CD8-positive, alpha-beta memory T cell (primary cell): Measurements from ENCODE around the gene DCBLD1. TPM values are rescaled to one million over a fixed set of nuclear protein-coding genes. Genes with fewer than 3 reads are reported as not detected.
A peak's percentile ranks its signal among the peaks of the same experiment; 100 is the strongest.

Experiments
- CTCF ChIA-PET: fragments of 350-600 bp; sonication (Branson Sonifier 250); formaldehyde crosslinking; loops from one replicate; lab custom pipeline; 2021; ENCODE audit warnings: antibody characterized with exemption; lab: Charles Lee
- POLR2A ChIA-PET: fragments of 350-600 bp; sonication (Branson Sonifier 250); formaldehyde crosslinking; loops from one replicate; lab custom pipeline; 2021; ENCODE audit warnings: antibody characterized with exemption; lab: Charles Lee
- DNase-seq, 5 donors: peaks; one replicate each; pipeline versions ENCODE4 v3.0.0 to v3.0.0-alpha.2; 2020 to 2022; ENCODE audit warnings: mixed read lengths in 1 of 5
- H3K27ac ChIP-seq: one replicate; pipeline ENCODE4 v1.7.0; 2013; ENCODE audit warnings: low read depth, mild to moderate bottlenecking, low read length, moderate library complexity
- H3K27me3 ChIP-seq: 2 replicates; pipeline ENCODE4 v1.7.0; 2013; ENCODE audit warnings: low read length, mild to moderate bottlenecking; ENCODE audit not compliant: insufficient read depth, poor library complexity, severe bottlenecking
- H3K36me3 ChIP-seq: 2 replicates; pipeline ENCODE4 v1.7.0; 2013; ENCODE audit warnings: mild to moderate bottlenecking, low read length, moderate library complexity; ENCODE audit not compliant: insufficient read depth
- H3K4me1 ChIP-seq: 2 replicates; pipeline ENCODE4 v1.7.0; 2013; ENCODE audit warnings: mild to moderate bottlenecking, low read length, moderate library complexity; ENCODE audit not compliant: insufficient read depth
- H3K4me3 ChIP-seq: 2 replicates; pipeline ENCODE4 v1.7.0; 2013; ENCODE audit warnings: mild to moderate bottlenecking, low read length
- H3K9me3 ChIP-seq: 2 replicates; pipeline ENCODE4 v1.7.0; 2013; ENCODE audit warnings: mild to moderate bottlenecking, low read length
- H3K27ac Mint-ChIP-seq, 8 donors: one replicate each; pipeline ENCODE4 v1.8.0; 2020 to 2021; ENCODE audit warnings: mixed read lengths in 8 of 8, mild to moderate bottlenecking in 6 of 8, inconsistent platforms in 3 of 8, moderate library complexity in 3 of 8
- H3K27me3 Mint-ChIP-seq, 2 donors: one replicate each; pipeline ENCODE4 v1.8.0; 2020 to 2021; ENCODE audit warnings: mixed read lengths in 2 of 2, mild to moderate bottlenecking in 1 of 2, moderate library complexity in 1 of 2
- H3K36me3 Mint-ChIP-seq, 3 donors: one replicate each; pipeline ENCODE4 v1.8.0; 2020 to 2021; ENCODE audit warnings: mixed read lengths in 3 of 3, inconsistent platforms in 1 of 3, mild to moderate bottlenecking in 1 of 3
- H3K4me1 Mint-ChIP-seq, 3 donors: one replicate each; pipeline ENCODE4 v1.8.0; 2020 to 2021; ENCODE audit warnings: mixed read lengths in 3 of 3, inconsistent platforms in 1 of 3, mild to moderate bottlenecking in 1 of 3
- H3K4me3 Mint-ChIP-seq, 7 donors: one replicate each; pipeline ENCODE4 v1.8.0; 2020 to 2021; ENCODE audit warnings: mixed read lengths in 7 of 7, mild to moderate bottlenecking in 6 of 7, moderate library complexity in 4 of 7, inconsistent platforms in 2 of 7
- H3K9me3 Mint-ChIP-seq, 5 donors: one replicate each; pipeline ENCODE4 v1.8.0; 2020 to 2022; ENCODE audit warnings: mixed read lengths in 5 of 5, mild to moderate bottlenecking in 3 of 5, moderate library complexity in 2 of 5, inconsistent platforms in 1 of 5
- polyA plus RNA-seq: library from polyadenylated mRNA; unstranded; fragments of 300-500 nt; fragmentation: Illumina TruSeq; gene quantifications from one replicate; pipeline ENCODE4 v1.2.3, GENCODE V29; 2021
- total RNA-seq, 2 experiments: library from RNA; stranded (reverse); gene quantifications; one replicate each; pipeline ENCODE4 v1.2.3, GENCODE V29; 2021

Gene DCBLD1
- total and polyA plus RNA-seq, 3 experiments from 2014 or later, result 3.3 to 4.8 (median 4.1) TPM

DNA sequence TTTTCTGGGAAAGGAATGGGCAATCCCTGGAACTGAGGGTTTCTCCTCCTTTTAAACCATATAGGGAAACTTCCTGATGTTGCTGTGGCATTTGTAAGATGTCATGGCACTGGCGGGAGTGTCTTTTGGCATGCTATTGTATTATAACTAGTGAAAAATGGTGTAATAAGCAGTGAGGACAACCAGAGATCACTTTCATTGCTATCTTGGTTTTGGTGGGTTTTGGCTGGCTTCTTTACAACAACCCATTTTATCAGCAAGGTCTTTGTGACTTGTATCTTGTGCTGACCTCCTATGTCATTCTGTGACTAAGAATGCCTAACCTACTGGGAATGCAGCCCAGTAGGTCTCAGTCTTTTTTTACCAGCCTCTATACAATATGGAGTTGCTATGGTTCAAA, 9.1 kb upstream of the DCBLD1 start:
- CTCF ChIA-PET, result interaction anchor here (1.1 kb wide), 1 partner anchor 74 kb away, joined by 3 read pairs; no protein-coding TSS in a partner anchor
- H3K27ac Mint-ChIP-seq, result no peak overlapping the region
- no peak for DNase-seq
- Histone ChIP-seq H3K27ac (no peak overlapping the region), H3K9me3 (no peaks in the 10 kb centered on the region), H3K4me3 (no peak overlapping the region), H3K27me3 (peaks cover 4% of the 10 kb centered on the region), H3K4me1 (no peaks in the 10 kb centered on the region), H3K36me3 (no peaks in the 10 kb centered on the region)
- POLR2A ChIA-PET, result no interaction called here
- no peaks in the 10 kb centered on the region for H3K9me3 Mint-ChIP-seq
- no peak overlapping the region for H3K4me3 Mint-ChIP-seq
- peaks cover 6 to 13% (median 10%) of the 10 kb centered on the region in 3 donors for H3K4me1 Mint-ChIP-seq
- H3K36me3 Mint-ChIP-seq, result no peaks in the 10 kb centered on the region
- H3K27me3 Mint-ChIP-seq, result peaks cover 5 to 34% of the 10 kb centered on the region in 2 donors

DNA sequence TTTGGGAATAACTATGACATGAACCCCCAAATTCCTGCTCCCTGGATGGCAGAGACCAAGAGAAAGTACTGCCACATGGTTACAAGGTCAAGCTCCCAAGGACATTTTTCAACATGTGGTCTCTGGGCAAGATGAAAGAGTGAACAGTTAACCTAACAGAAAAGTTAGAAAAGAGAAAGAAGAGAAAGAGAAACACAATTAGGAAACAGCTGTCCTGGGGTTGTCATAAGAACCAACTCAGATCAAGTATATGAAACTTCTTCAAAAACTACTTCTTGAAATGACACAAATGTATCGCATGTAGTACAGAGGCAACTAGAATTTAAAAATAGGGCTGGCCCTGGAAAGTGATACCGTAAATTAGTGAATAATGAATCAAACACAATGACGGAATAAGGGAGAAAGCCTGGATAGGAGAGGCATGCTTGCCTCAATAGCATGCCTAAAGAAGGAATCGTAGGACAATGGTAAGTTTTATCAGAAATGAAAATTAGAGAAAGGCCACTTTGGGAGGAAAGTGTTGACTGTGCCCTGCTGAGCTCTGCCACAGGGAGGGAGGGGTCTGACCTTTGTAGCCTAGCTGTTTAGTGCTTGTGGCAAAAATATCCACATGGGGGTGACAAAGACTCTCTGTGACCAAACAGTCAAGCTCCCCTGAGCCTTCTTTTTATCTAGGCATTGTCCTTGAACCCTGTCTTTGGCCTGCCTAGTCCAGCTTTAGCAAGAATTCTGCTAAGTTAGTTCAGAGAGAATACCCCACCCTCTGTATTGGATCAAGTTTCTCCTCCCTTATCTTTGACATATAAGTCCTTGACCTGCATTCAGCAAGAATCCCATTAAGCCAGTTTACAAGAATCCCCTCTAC, 4.3 kb upstream of the DCBLD1 start:
- Mint-ChIP-seq H3K27ac (no peak overlapping the region), H3K4me1 (peaks cover 10 to 14% (median 12%) of the 10 kb centered on the region in 3 donors), H3K36me3 (no peaks in the 10 kb centered on the region), H3K9me3 (no peaks in the 10 kb centered on the region), H3K4me3 (peak overlapping the region in 1 of 7 donors; percentile 65), H3K27me3 (peaks cover 12 to 40% of the 10 kb centered on the region in 2 donors)
- ChIA-PET CTCF (interaction anchor here (0.6 to 8.9 kb wide), 5 partner anchors 26 to 126 kb away, joined by 3 to 109 read pairs (median 3); no protein-coding TSS in a partner anchor), POLR2A (interaction anchor here (0.7 kb wide), 1 partner anchor 71 kb away, joined by 3 read pairs; no protein-coding TSS in a partner anchor)
- peak in 3 of 5 donors; percentile 4 to 50 (median 17) for DNase-seq
- H3K27ac ChIP-seq, result no peak overlapping the region
- H3K27me3 ChIP-seq, result no peaks in the 10 kb centered on the region
- no peak overlapping the region for H3K4me3 ChIP-seq
- H3K4me1 ChIP-seq, result peaks cover 9% of the 10 kb centered on the region
- no peaks in the 10 kb centered on the region for H3K9me3 ChIP-seq
- no peaks in the 10 kb centered on the region for H3K36me3 ChIP-seq

DNA sequence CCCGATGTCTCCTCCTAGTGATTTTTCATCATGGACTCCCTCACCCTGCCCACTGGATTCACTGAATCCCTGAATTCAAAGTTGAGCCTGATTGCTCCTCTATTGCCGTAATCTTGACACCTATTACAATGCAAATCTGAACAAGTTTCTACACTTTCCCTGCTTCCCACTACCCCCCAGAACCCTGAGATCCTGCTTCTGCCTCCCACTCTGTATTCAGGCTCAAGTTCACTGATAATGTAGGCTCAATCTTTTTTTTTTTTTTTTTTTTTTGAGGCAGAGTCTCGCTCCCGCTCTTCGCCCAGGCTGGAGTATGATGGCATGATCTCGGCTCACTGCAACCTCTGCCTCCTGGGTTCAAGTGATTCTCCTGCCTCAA, 3.6 kb upstream of the DCBLD1 start:
- peaks cover 15 to 39% of the 10 kb centered on the region in 2 donors for H3K27me3 Mint-ChIP-seq
- H3K4me3 Mint-ChIP-seq, result peak overlapping the region in 1 of 7 donors; percentile 65

DNA sequence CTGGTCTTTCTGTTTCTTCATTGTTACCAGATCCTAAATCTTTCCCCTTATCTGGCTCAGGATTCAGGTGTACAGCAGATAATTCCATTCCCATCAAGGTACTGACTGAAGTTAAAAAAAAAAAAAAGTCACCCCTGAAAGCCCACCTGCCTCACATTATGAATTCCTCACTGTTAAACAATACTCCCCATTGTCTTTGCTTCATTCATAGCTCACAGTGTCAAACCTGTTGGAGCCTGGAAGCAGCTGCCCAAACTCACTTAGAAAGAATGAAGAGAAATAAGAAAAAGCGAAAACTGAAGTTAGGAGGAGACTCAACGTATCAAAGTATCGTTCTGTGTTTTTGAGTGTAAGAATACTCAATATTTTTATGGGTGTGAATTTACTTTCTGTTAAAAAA, 1.8 kb upstream of the DCBLD1 start:
- Histone ChIP-seq H3K27ac (no peak overlapping the region), H3K36me3 (no peaks in the 10 kb centered on the region), H3K9me3 (no peaks in the 10 kb centered on the region), H3K27me3 (no peaks in the 10 kb centered on the region), H3K4me1 (peaks cover 17% of the 10 kb centered on the region), H3K4me3 (no peak overlapping the region)
- no peak overlapping the region for H3K27ac Mint-ChIP-seq
- peaks cover 0 to 3% (median 0%) of the 10 kb centered on the region in 3 donors for H3K36me3 Mint-ChIP-seq
- peak overlapping the region in 2 of 7 donors; percentile 27 to 55 for H3K4me3 Mint-ChIP-seq
- peaks cover 16 to 22% (median 19%) of the 10 kb centered on the region in 3 donors for H3K4me1 Mint-ChIP-seq
- no peak for DNase-seq
- POLR2A ChIA-PET, result interaction anchor here (0.7 kb wide), 1 partner anchor 12 kb away, joined by 3 read pairs; no protein-coding TSS in a partner anchor
- CTCF ChIA-PET, result interaction anchor here (1.1 to 8.9 kb wide), 6 partner anchors 16 to 124 kb away, joined by 3 to 109 read pairs (median 4); no protein-coding TSS in a partner anchor
- peaks cover 10 to 35% of the 10 kb centered on the region in 2 donors for H3K27me3 Mint-ChIP-seq
- H3K9me3 Mint-ChIP-seq, result no peaks in the 10 kb centered on the region

More for the DNA sequence above, 3.6 kb upstream of the DCBLD1 start:
- Histone ChIP-seq H3K4me1 (peaks cover 13% of the 10 kb centered on the region), H3K9me3 (no peaks in the 10 kb centered on the region), H3K36me3 (no peaks in the 10 kb centered on the region), H3K27ac (no peak overlapping the region), H3K4me3 (no peak overlapping the region), H3K27me3 (no peaks in the 10 kb centered on the region)
- Mint-ChIP-seq H3K27ac (no peak overlapping the region), H3K4me1 (peaks cover 16 to 21% (median 19%) of the 10 kb centered on the region in 3 donors), H3K9me3 (no peaks in the 10 kb centered on the region), H3K36me3 (peaks cover 0 to 3% (median 0%) of the 10 kb centered on the region in 3 donors)
- DNase-seq, result no peak
- CTCF ChIA-PET, result interaction anchor here (0.6 to 8.9 kb wide), 5 partner anchors 27 to 126 kb away, joined by 3 to 109 read pairs (median 3); no protein-coding TSS in a partner anchor
- POLR2A ChIA-PET, result interaction anchor here (0.7 kb wide), 1 partner anchor 71 kb away, joined by 3 read pairs; no protein-coding TSS in a partner anchor

DNA sequence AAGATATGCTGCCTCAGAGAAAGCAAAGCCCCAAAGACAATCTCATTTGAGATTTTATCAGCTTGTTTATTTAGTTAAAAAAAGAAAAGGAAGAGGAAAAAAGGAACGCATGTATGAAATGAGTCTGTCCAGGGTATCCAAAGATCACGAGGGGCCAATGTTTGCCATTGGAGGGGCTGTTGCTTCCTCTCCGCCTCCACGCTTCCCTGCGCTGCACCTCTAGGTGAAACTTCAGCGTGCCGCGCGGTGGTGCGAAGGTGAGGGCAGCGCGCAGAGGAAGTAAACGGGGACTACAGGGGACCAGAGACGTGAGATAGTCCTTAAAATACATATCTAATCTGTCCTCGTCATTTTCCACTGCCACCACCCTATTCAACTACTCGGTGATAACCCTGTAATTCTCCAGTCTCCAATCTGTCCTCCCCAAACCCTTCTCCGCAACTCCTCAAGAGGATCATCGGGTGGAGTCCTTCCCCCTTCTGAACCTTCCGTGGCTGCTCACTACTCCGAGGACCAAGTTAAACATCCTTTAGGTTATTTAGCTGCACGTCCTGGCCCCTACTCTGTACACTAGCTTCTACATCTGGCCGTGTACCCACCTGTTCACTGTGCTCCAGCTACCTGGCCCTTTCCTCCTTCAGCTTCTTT, 1.1 kb upstream of the DCBLD1 start:
- Histone ChIP-seq H3K36me3 (no peaks in the 10 kb centered on the region), H3K4me3 (peak overlapping the region; percentile 55), H3K9me3 (no peaks in the 10 kb centered on the region), H3K4me1 (peaks cover 17% of the 10 kb centered on the region), H3K27ac (no peak overlapping the region), H3K27me3 (no peaks in the 10 kb centered on the region)
- ChIA-PET CTCF (interaction anchor here (1.1 to 8.9 kb wide), 5 partner anchors 15 to 123 kb away, joined by 3 to 109 read pairs (median 5); no protein-coding TSS in a partner anchor), POLR2A (interaction anchor here (0.7 kb wide), 2 partner anchors 13 to 67 kb away, joined by 3 read pairs; no protein-coding TSS in a partner anchor)
- H3K27me3 Mint-ChIP-seq, result peaks cover 10 to 35% of the 10 kb centered on the region in 2 donors
- DNase-seq, result peak in 3 of 5 donors; percentile 2 to 54 (median 21)
- H3K4me3 Mint-ChIP-seq, result peak overlapping the region; percentile 55 to 85 (median 76)
- peaks cover 0 to 3% (median 0%) of the 10 kb centered on the region in 3 donors for H3K36me3 Mint-ChIP-seq
- peak overlapping the region in 7 of 8 donors; percentile 2 to 73 (median 43) for H3K27ac Mint-ChIP-seq
- H3K9me3 Mint-ChIP-seq, result no peaks in the 10 kb centered on the region
- peaks cover 16 to 22% (median 19%) of the 10 kb centered on the region in 3 donors for H3K4me1 Mint-ChIP-seq

DNA sequence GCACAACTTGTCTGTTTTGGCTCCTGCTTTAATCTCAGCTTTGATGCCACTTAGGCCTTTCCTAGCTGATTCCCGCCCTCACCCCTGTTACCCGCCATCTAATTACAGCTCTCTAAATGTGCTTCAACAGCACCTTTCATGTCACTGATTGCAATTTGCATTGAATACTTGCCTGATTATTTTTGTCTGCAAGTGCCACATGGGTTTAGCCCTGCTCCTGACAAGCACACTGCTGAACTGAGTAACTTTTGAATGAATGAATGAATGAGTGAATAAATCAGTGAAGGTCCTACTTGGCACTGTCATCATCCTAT, 591 bp upstream of the DCBLD1 start:
- no peaks in the 10 kb centered on the region for H3K9me3 Mint-ChIP-seq
- Histone ChIP-seq H3K27ac (no peak overlapping the region), H3K9me3 (no peaks in the 10 kb centered on the region), H3K27me3 (no peaks in the 10 kb centered on the region), H3K36me3 (no peaks in the 10 kb centered on the region), H3K4me1 (peaks cover 17% of the 10 kb centered on the region), H3K4me3 (peak overlapping the region; percentile 55)
- H3K36me3 Mint-ChIP-seq, result peaks cover 0 to 3% (median 0%) of the 10 kb centered on the region in 3 donors
- peak overlapping the region in 5 of 8 donors; percentile 2 to 79 (median 52) for H3K27ac Mint-ChIP-seq
- ChIA-PET POLR2A (interaction anchor here (0.7 kb wide), 1 partner anchor 67 kb away, joined by 3 read pairs; no protein-coding TSS in a partner anchor), CTCF (interaction anchor here (1.5 to 8.9 kb wide), 3 partner anchors 32 to 123 kb away, joined by 5 to 109 read pairs (median 10); no protein-coding TSS in a partner anchor)
- peak overlapping the region; percentile 55 to 85 (median 76) for H3K4me3 Mint-ChIP-seq
- DNase-seq, result peak in 1 of 5 donors; percentile 1
- peaks cover 10 to 35% of the 10 kb centered on the region in 2 donors for H3K27me3 Mint-ChIP-seq
- H3K4me1 Mint-ChIP-seq, result peaks cover 16 to 22% (median 19%) of the 10 kb centered on the region in 3 donors

DNA sequence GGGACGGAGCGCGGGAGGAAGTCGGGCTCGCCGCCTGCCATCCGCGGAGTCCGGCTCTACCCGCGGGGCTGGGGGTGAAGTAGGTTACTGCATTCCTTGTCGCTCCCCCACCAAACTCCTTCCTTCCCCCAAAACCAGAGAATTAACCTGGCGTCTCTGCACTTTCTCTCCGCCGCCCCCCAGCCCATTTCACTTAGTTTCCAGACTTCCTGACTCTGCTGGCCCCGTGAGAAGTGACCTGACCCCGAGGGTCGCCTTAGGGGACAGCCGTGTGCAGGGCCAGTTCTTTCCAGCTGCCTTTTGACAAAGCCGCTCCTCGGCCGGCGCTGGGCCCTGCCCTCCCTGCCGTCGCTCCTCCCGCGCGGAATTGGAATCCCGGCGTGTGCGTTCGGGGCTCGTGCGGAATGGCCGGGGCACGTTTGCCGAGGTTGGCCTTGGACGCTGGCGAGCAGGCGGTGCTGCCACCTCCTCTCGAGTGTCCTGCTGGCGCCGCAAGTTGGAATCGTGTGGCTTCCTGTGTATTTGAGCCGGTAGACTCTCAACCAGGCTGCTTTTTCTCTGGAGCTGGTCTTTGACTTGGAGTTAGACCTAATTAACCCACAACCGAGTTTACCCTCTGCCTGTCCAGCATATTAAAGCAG, 650 bp downstream of the DCBLD1 start:
- peaks cover 17% of the 10 kb centered on the region for H3K4me1 ChIP-seq
- peak in 2 of 5 donors; percentile 7 to 10 for DNase-seq
- peaks cover 16 to 22% (median 19%) of the 10 kb centered on the region in 3 donors for H3K4me1 Mint-ChIP-seq
- CTCF ChIA-PET, result interaction anchor here (0.6 to 8.9 kb wide), 4 partner anchors 10 to 71 kb away, joined by 3 to 109 read pairs (median 4); no protein-coding TSS in a partner anchor
- peaks cover 10 to 40% of the 10 kb centered on the region in 2 donors for H3K27me3 Mint-ChIP-seq
- peaks cover 0 to 3% (median 0%) of the 10 kb centered on the region in 3 donors for H3K36me3 Mint-ChIP-seq
- peak overlapping the region in 7 of 8 donors; percentile 19 to 92 (median 75) for H3K27ac Mint-ChIP-seq
- no peaks in the 10 kb centered on the region for H3K27me3 ChIP-seq
- H3K27ac ChIP-seq, result peak overlapping the region; percentile 45
- peak overlapping the region; percentile 90 to 97 (median 95) for H3K4me3 Mint-ChIP-seq
- peak overlapping the region; percentile 72 for H3K4me3 ChIP-seq
- POLR2A ChIA-PET, result interaction anchor here (0.7 to 1.6 kb wide), 3 partner anchors 65 to 1414 kb away, joined by 3 to 7 read pairs (median 5); no protein-coding TSS in a partner anchor
- no peaks in the 10 kb centered on the region for H3K9me3 ChIP-seq
- H3K36me3 ChIP-seq, result no peaks in the 10 kb centered on the region
- no peaks in the 10 kb centered on the region for H3K9me3 Mint-ChIP-seq
